Measurements from ENCODE around the gene LCN10.

GRCh38 chr9:136690104-136690805 is 52.5 kb downstream of the LCN10 start:
- TF ChIP-seq GATA1 (IDR thresholded peaks at IDR 0.05; ENCODE audit: low read depth, low read length) (no peak), POLR2A (IDR thresholded peaks at IDR 0.05; ENCODE audit: low read length) (no peak)
